ENCODE data around the gene FZD8.

GRCh38 chr10:35650894-35651293 lies 8.8 kb upstream of the FZD8 start:
- no peak for TF ChIP-seq CTCF (IDR thresholded peaks at IDR 0.05)
- no peak for TF ChIP-seq POLR2A (IDR thresholded peaks at IDR 0.05)
- no peak for TF ChIP-seq POLR2AphosphoS5 (IDR thresholded peaks at IDR 0.05)
- TF ChIP-seq EP300 (IDR thresholded peaks at IDR 0.05) = no peak
